HG03432 (cell line): ENCODE results near the gene PCSK4.
"Not testable (repeated sequence)": the region's sequence is repeated elsewhere in the genome, so short reads cannot be mapped to it uniquely, and the experiment has no call there.

Source experiments
- ATAC-seq: cut with Tn5 transposase; IDR thresholded peaks from one replicate; pipeline ENCODE4 v1.9.1; 2021; ENCODE audit warnings: mild to moderate bottlenecking, moderate library complexity; ENCODE audit not compliant: unreplicated experiment

The PCSK4 gene

GRCh38 chr19:1522838-1523237 is 32.7 kb upstream of the PCSK4 start:
- ATAC-seq = no peak

- ATAC-seq = no peak
These were observed 31.9 kb upstream of the PCSK4 start for GRCh38 chr19:1522061-1522460.

- no peak for ATAC-seq
These were observed 31.5 kb upstream of the PCSK4 start for GRCh38 chr19:1521636-1522035.

- ATAC-seq = no peak
These were observed 30.1 kb upstream of the PCSK4 start for GRCh38 chr19:1520203-1520780.

GRCh38 chr19:1519802-1520201 is 29.7 kb upstream of the PCSK4 start:
- ATAC-seq = not testable (repeated sequence)

GRCh38 chr19:1518471-1518870 is 28.3 kb upstream of the PCSK4 start:
- ATAC-seq = no peak

- ATAC-seq = no peak
These were observed 26.2 kb upstream of the PCSK4 start for GRCh38 chr19:1516395-1516753.

- no peak for ATAC-seq
These were observed 25.0 kb upstream of the PCSK4 start for GRCh38 chr19:1514986-1515721.

- no peak for ATAC-seq
These were observed 24.1 kb upstream of the PCSK4 start for GRCh38 chr19:1514295-1514661.

- no peak for ATAC-seq
These were observed 23.5 kb upstream of the PCSK4 start for GRCh38 chr19:1513499-1514294.

- no peak for ATAC-seq
These were observed 22.7 kb upstream of the PCSK4 start, which contains the start of gene ADAMTSL5 for GRCh38 chr19:1512671-1513498. Gene ADAMTSL5 (minus strand): TSS chr19:1513019. CDS start chr19:1510943, 2,076 bp downstream.

- ATAC-seq = no peak
These were observed 21.5 kb upstream of the PCSK4 start for GRCh38 chr19:1511318-1512317.

GRCh38 chr19:1510807-1511206 is 20.7 kb upstream of the PCSK4 start:
- no peak for ATAC-seq

- no peak for ATAC-seq
These were observed 20.3 kb upstream of the PCSK4 start for GRCh38 chr19:1510442-1510806.

GRCh38 chr19:1509602-1510441 is 19.7 kb upstream of the PCSK4 start:
- ATAC-seq = no peak

GRCh38 chr19:1508507-1508856 is 18.3 kb upstream of the PCSK4 start:
- ATAC-seq = no peak

- ATAC-seq = no peak
These were observed 17.8 kb upstream of the PCSK4 start for GRCh38 chr19:1507763-1508506.

- ATAC-seq = no peak
These were observed 17.1 kb upstream of the PCSK4 start for GRCh38 chr19:1507192-1507660.
